Endothelial cell of umbilical vein (primary cell): ENCODE measurements around the gene SARNP. TPM values are rescaled to one million over a fixed set of nuclear protein-coding genes. Genes with fewer than 3 reads are reported as not detected.

Source experiments
- BruUV-seq: library from RNA; stranded (reverse); fragments of 400-500 nt; replicated peaks from 2 replicates; lab custom pipeline; 2021; lab: Mats Ljungman, UMichigan
- CTCF ChIA-PET: fragments of 300-600, 350-600 bp; sonication (Branson Sonifier 250); formaldehyde crosslinking; loops from one replicate; lab custom pipeline; 2021; ENCODE audit warnings: antibody characterized with exemption, inconsistent platforms; lab: Charles Lee
- POLR2A ChIA-PET: fragments of 300-600, 350-600 bp; sonication (Branson Sonifier 250); formaldehyde crosslinking; loops from one replicate; lab custom pipeline; 2021; ENCODE audit warnings: antibody characterized with exemption, inconsistent platforms; lab: Charles Lee
- DNase-seq: peaks from one replicate; pipeline ENCODE4 v3.0.0-alpha.2; 2011; ENCODE audit warnings: low read depth, low spot score
- FAIRE-seq: peaks from 2 replicates; lab custom pipeline; 2011; peaks lifted over from hg19 to GRCh38; lab: Jason Lieb, UNC
- H2AFZ ChIP-seq: 2 replicates; pipeline ENCODE4 v1.6.0; 2012; ENCODE audit warnings: low read depth, low read length, control low read depth, inconsistent platforms
- H3K27ac ChIP-seq: 2 replicates; pipeline ENCODE4 v1.5.1; 2011; ENCODE audit warnings: low read depth, mild to moderate bottlenecking, control low read depth, low read length, moderate library complexity; ENCODE audit not compliant: insufficient read depth
- H3K27me3 ChIP-seq, 2 experiments: 2 replicates each; pipeline versions ENCODE4 v1.6.0 to v1.6.1; 2011; ENCODE audit warnings: low read length in 2 of 2, mixed read lengths in 1 of 2; ENCODE audit not compliant: control insufficient read depth in 2 of 2, insufficient read depth in 2 of 2
- H3K36me3 ChIP-seq, 2 experiments: 2 replicates in 1 of 2; 3 replicates in 1 of 2; pipeline ENCODE4 v1.5.1; 2011; ENCODE audit warnings: low read length in 2 of 2, mild to moderate bottlenecking in 1 of 2, moderate library complexity in 1 of 2; ENCODE audit not compliant: control insufficient read depth in 2 of 2, insufficient read depth in 2 of 2; ENCODE audit errors: extremely low read depth in 1 of 2
- H3K4me1 ChIP-seq: 3 replicates; pipeline ENCODE4 v1.5.1; 2011; ENCODE audit warnings: mild to moderate bottlenecking, low read length; ENCODE audit not compliant: control insufficient read depth, insufficient read depth; ENCODE audit errors: extremely low read depth
- H3K4me2 ChIP-seq: 2 replicates; pipeline ENCODE4 v1.6.1; 2011; ENCODE audit warnings: low read length, control low read depth, mixed read lengths; ENCODE audit not compliant: insufficient read depth
- H3K4me3 ChIP-seq, 3 experiments: fragments of 200-600 bp in 1 of 3; sonication (generic), shearing (Covaris generic) in 1 of 3; replicated peaks in 1 of 3; 2 replicates each; pipeline ENCODE4 v1.5.1; 2011 to 2016; ENCODE audit warnings: control low read depth in 3 of 3, low read length in 3 of 3, mild to moderate bottlenecking in 2 of 3, inconsistent platforms in 1 of 3, low read depth in 1 of 3, moderate library complexity in 1 of 3; ENCODE audit not compliant: insufficient read depth in 1 of 3
- H3K79me2 ChIP-seq: 2 replicates; pipeline ENCODE4 v1.6.0; 2012; ENCODE audit warnings: low read length, inconsistent platforms; ENCODE audit not compliant: control insufficient read depth, insufficient read depth
- H3K9ac ChIP-seq: replicated peaks from 2 replicates; pipeline ENCODE3; 2011; ENCODE audit warnings: low read length, control low read depth; ENCODE audit not compliant: insufficient read depth; ENCODE audit errors: extremely low read depth
- H3K9me1 ChIP-seq: replicated peaks from 3 replicates; pipeline ENCODE4 v1.6.0; 2011; ENCODE audit warnings: mild to moderate bottlenecking, low read length; ENCODE audit not compliant: control insufficient read depth, insufficient read depth; ENCODE audit errors: extremely low read depth
- H3K9me3 ChIP-seq: replicated peaks from 2 replicates; pipeline ENCODE4 v1.5.1; 2012; ENCODE audit warnings: low read length, inconsistent platforms; ENCODE audit not compliant: control insufficient read depth, insufficient read depth
- H4K20me1 ChIP-seq: replicated peaks from 2 replicates; pipeline ENCODE3; 2011; ENCODE audit warnings: mild to moderate bottlenecking, low read length; ENCODE audit not compliant: control insufficient read depth, insufficient read depth; ENCODE audit errors: extremely low read depth
- CTCF ChIP-seq, 2 donors: IDR thresholded peaks; 1 replicate in 1 of 2; 2 replicates in 1 of 2; pipeline ENCODE4 v1.5.1; 2011; ENCODE audit warnings: low read length in 2 of 2, mild to moderate bottlenecking in 2 of 2, moderate library complexity in 2 of 2, control low read depth in 1 of 2, inconsistent platforms in 1 of 2, low read depth in 1 of 2; ENCODE audit not compliant: insufficient read depth in 1 of 2; ENCODE audit errors: extremely low read depth in 1 of 2
- EZH2 ChIP-seq: IDR thresholded peaks from 2 replicates; pipeline ENCODE4 v1.6.1; 2012; ENCODE audit warnings: borderline replicate concordance, low read depth, mild to moderate bottlenecking, moderate library complexity, low read length, inconsistent platforms; ENCODE audit not compliant: severe bottlenecking
- FOS ChIP-seq: IDR thresholded peaks from 2 replicates; pipeline ENCODE4 v1.6.1; 2011; ENCODE audit warnings: mild to moderate bottlenecking, low read length, moderate library complexity, borderline replicate concordance; ENCODE audit not compliant: insufficient read depth
- GATA2 ChIP-seq: IDR thresholded peaks from 2 replicates; pipeline ENCODE4 v1.7.0; 2011; ENCODE audit warnings: low read depth, mild to moderate bottlenecking, moderate library complexity, mixed read lengths, low read length; ENCODE audit not compliant: insufficient read length, insufficient read depth
- JUN ChIP-seq: IDR thresholded peaks from 2 replicates; pipeline ENCODE4 v1.6.1; 2011; ENCODE audit warnings: borderline replicate concordance, low read depth; ENCODE audit not compliant: insufficient read length, insufficient read depth
- MAX ChIP-seq: IDR thresholded peaks from 2 replicates; pipeline ENCODE4 v1.6.1; 2011; ENCODE audit not compliant: insufficient read depth, insufficient read length
- POLR2AphosphoS5 ChIP-seq: IDR thresholded peaks from 2 replicates; pipeline ENCODE4 v1.6.1; 2012; ENCODE audit warnings: low read depth, mild to moderate bottlenecking, control low read depth, low read length, moderate library complexity; ENCODE audit not compliant: insufficient read depth
- dilution Hi-C: fragments of 300-500 bp; cut with MboI; formaldehyde crosslinking; loops from one replicate; pipeline ENCODE4 v1.15.0; 2019; ENCODE audit warnings: low sequenced_read_pairs; ENCODE audit not compliant: extremely low pct_ligation_motif_present
- intact Hi-C: fragments of 100-400 bp; cut with micrococcal nuclease; formaldehyde crosslinking; loops from one replicate; pipeline ENCODE4 v1.10.0; 2022
- polyA plus RNA-seq, 4 experiments: library from polyadenylated mRNA; depleted of rRNA in 3 of 4; stranded (reverse) in 3 of 4; unstranded in 1 of 4; fragments of >200 nt; gene quantifications; 2 replicates each; pipeline versions ENCODE4 v1.2.1 to v1.2.3, GENCODE V29; 2011 to 2012; ENCODE audit warnings: missing spikeins in 1 of 4
- total RNA-seq: library from RNA; stranded (reverse); gene quantifications from 2 replicates; pipeline ENCODE4 v1.2.3, GENCODE V29; 2021

The SARNP gene
- total and polyA plus RNA-seq, 2 donors (not counting 3 experiments of a cell fraction or from before 2014, with no cell fraction given): 88.1 to 101 TPM

DNA sequence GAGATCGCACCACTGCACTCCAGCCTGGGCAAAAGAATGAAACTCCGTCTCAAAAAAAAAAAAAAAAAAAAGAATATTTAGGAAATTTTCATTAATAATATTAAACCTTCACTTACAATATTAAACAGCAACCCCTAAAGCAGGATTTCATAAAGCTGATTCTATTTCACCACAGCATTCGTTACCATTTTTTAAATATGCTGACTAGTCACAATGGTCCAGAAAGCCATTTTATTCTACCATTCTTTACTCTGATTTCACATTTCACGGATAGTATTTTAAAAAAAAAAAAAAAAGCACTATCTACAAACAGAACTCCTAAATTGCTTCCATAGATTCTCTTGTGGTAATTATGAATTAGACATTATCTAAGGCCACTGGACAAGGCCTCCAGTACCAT, 27.6 kb downstream of the SARNP start:
- FAIRE-seq (no peak), DNase-seq (no peak)
- CTCF ChIA-PET: interaction anchor here (1.6 kb wide), 1 partner anchor 8 kb away, joined by 4 read pairs; no protein-coding TSS in a partner anchor
- no peaks in the 10 kb centered on the region for H3K9me3 ChIP-seq
- no peaks in the 10 kb centered on the region for H3K79me2 ChIP-seq
- H3K36me3 ChIP-seq: peaks cover 19 to 23% of the 10 kb centered on the region in 2 experiments
- no peak overlapping the region for H3K27ac ChIP-seq
- H4K20me1 ChIP-seq: no peaks in the 10 kb centered on the region
- H3K9me1 ChIP-seq: no peaks in the 10 kb centered on the region
- H3K27me3 ChIP-seq: no peaks in the 10 kb centered on the region
- no peak overlapping the region for H3K4me3 ChIP-seq
- POLR2A ChIA-PET: no interaction called here
- intact Hi-C loops: no loop called here
- no peak overlapping the region for H3K9ac ChIP-seq
- dilution Hi-C loops: no loop called here
- no peak overlapping the region for H2AFZ ChIP-seq
- no peak overlapping the region for H3K4me2 ChIP-seq
- no TSS peak for BruUV-seq
- H3K4me1 ChIP-seq: no peaks in the 10 kb centered on the region
- TF ChIP-seq JUN (no peak), GATA2 (no peak), FOS (no peak)

DNA sequence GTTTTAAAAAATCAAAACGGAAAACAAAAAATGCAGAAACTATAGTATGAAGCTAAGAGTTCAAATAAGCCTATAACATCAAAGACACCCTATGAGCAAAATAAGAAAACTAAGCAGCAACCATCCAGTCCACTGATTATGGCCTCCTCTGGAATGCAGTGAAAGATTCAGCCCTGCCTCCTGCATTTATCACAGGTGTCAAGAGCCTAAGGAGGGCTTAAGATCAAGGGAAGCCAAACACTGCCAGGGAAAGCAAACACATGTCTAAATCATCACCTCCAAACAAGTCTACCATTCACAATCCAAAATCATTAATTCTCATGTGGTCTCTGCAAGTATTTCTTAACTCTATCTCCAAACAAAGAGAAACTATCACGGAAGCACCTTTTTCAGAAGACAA, 28.4 kb downstream of the SARNP start:
- Histone ChIP-seq H4K20me1 (no peaks in the 10 kb centered on the region), H3K36me3 (peaks cover 18 to 19% of the 10 kb centered on the region in 2 experiments), H3K4me2 (no peak overlapping the region), H3K79me2 (peaks cover under 1% of the 10 kb centered on the region), H3K4me1 (no peaks in the 10 kb centered on the region), H3K9me3 (no peaks in the 10 kb centered on the region), H3K9me1 (no peaks in the 10 kb centered on the region), H2AFZ (no peak overlapping the region), H3K27ac (no peak overlapping the region), H3K4me3 (no peak overlapping the region), H3K9ac (no peak overlapping the region), H3K27me3 (no peaks in the 10 kb centered on the region)
- no peak for TF ChIP-seq POLR2AphosphoS5
- no peak for TF ChIP-seq MAX
- TF ChIP-seq EZH2: no peak
- no peak for TF ChIP-seq CTCF (IDR thresholded peaks at IDR 0.05; ENCODE audit: extremely low read depth in 1 of 2, insufficient read depth in 1 of 2, low read depth in 1 of 2, low read length in 2 of 2)
- dilution Hi-C loops (no loop called here), intact Hi-C loops (no loop called here)
- CTCF ChIA-PET: interaction anchor here (1.1 to 1.6 kb wide), 3 partner anchors 9 to 50 kb away, joined by 4 to 5 read pairs (median 4); no protein-coding TSS in a partner anchor
- DNase-seq (no peak), FAIRE-seq (no peak)
- POLR2A ChIA-PET: no interaction called here
- BruUV-seq: no TSS peak
